ENCODE results near the gene AMACR.
"Not testable (repeated sequence)": the region's sequence is repeated elsewhere in the genome, so short reads cannot be mapped to it uniquely, and the experiment has no call there.

Gene AMACR

DNA sequence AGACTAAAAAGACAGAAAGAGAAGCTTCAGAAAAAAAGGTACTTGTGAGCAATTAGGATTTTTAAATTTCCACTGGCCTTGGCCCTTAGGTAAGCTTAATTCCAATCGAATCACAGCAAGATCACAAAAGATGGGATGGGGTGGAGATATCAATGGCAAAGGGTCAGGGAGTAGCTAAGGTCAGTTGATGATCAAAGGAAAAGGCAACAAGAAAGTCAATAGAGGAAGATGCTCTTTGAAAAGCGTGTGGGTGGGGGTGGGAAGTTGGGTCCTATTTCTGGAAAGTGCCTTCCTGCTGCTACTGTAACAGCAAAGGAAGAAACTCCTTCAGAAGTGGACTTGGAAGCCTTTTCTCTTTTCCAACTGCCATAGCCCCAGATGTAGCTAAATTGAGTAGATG, 27.9 kb upstream of the AMACR start:
- no peak for DNase-seq

DNA sequence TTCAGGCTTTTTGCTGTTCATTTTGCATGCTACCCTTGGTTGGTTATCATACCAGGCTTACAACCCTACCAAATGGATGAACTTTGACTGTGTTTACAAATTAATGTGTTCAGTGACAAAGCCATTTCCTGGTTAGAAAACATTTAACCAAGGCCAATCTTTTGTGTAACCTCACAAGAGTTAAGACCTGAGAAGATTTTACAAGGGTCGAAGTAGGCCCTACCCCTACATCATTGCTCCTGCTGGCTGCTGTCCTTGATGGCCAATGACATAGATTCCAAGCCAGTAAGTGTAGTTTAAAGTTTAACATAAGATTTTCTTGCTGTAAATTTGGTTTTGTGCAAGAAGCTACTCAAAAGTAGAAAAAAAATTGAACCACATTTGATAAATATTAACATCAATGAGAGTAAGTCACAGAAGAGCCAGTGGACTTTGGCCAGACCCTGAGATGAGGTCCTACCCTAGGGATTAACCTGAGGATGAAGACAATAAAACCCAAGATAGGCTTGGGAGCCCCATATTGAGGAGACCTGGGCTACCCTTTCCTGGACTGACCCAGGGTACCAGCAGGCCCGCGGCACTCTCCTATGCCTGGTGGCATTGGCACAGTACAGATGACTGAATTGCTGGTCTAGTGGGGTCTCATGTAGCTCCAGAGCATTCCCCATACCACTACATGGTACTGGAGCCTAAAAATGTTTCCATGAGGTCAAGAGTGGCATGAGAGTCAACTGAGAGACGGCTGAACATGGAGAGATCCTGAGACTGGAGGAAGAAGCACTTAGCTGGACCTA, 26.9 kb upstream of the AMACR start:
- no peak for DNase-seq

DNA sequence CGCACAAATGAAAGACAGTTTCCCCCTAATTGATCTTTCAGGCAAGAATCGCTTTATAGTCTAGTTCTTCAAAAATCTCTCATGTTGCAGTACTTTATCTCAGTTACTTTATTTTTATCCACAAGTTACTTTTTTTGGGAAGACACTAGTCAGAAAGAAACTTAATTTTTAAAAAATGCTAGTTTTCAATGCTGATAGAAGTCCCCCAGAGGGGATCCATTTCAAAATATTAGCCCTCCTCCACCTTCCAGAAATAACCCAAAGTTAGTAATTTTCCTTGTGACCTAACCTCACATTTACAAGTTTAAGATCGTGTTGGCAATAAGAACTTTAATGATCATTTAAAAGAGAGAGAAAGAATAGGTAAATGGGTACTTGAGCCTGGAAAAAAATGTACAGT, 24.1 kb upstream of the AMACR start:
- DNase-seq, result no peak

- no peak for DNase-seq
Observed at GRCh38 chr5:34031117-34031516, 23.3 kb upstream of the AMACR start.

DNA sequence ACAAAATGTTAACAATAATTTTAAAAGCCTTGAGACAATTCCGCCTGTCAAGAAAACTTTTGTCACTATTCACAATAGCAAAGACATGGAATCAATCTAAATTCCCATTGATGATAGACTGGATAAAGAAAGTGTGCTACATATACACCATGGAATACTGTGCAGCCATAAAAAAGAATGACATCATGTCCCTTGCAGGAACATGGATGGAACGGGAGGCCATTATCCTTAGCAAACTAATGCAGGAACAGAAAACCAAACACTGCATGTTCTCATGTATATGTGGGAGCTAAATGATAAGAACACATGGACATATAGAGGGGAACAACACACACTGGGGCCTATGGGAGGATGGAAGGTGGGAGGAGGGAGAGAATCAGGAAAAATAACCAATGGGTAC, 22.7 kb upstream of the AMACR start:
- not testable (repeated sequence) for DNase-seq

DNA sequence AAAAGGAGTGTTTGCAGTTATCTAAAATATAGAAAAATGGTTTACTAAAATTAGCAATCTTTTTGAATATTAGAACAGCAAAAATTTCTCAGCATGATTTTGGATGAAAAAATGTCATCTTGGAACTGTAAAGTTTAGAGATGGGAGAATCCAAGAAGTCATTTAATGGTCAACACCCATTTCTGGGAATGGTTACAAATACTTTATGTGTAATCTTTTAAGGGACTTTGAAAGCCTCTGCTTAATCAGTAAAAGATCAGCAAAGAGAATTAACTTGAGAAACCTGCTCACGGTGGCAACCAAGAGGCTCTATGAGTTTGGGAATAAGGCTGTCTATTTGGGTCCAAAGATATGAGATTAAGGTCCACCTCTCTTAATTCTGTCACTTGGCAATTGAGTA, 22.2 kb upstream of the AMACR start:
- DNase-seq, result no peak

DNA sequence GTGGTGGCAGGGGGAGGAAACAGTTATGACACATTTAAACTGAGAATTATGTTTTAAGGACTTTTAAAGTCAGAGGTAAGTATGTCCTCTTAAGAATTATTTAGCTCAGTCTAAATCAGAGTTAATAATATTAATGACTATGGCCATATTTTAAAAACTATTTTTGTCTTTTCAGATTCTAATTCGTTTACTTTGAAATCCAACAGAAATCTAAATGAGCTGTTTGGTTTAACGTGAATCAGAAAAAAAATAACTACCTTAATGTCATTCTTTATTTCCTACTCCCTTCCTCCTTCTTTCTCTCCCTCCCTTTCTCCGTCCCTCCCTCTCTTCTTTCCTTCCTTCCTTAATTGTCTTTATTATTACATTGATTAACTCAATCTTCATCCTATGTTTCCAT, 20.5 kb upstream of the AMACR start:
- no peak for DNase-seq

DNA sequence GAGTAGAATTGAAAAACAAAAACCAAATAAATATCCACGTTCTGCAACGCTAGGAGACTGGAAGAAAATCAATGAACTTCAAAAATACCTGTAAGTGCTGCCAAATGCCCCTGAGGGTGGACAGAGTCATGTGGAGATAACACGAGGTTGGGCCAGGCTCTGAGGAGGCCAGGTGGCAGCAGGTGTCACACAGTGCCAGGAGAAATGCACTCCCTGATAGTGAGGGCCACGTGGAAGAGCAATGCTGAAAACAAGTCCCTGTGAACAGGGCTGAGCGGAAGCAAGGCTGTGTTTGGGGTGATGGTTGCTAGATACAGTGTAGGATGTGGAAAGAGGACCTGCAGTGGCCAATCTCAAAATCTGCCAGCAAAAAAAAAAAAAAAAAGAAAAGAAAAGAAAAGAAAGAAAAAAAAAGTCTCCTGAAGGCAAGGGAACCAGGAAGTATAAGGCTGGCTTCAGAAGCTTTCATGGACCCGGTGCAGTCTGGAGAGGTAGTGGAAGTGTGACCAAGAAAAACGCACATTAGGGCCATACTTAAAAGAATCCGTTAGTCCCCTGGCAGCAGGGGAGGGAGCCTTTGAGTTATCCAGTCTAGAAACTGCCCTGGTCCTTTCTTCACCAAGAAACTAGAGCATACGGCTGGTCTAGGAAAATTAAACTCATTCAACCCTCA, 18.4 kb upstream of the AMACR start:
- no peak for DNase-seq

DNA sequence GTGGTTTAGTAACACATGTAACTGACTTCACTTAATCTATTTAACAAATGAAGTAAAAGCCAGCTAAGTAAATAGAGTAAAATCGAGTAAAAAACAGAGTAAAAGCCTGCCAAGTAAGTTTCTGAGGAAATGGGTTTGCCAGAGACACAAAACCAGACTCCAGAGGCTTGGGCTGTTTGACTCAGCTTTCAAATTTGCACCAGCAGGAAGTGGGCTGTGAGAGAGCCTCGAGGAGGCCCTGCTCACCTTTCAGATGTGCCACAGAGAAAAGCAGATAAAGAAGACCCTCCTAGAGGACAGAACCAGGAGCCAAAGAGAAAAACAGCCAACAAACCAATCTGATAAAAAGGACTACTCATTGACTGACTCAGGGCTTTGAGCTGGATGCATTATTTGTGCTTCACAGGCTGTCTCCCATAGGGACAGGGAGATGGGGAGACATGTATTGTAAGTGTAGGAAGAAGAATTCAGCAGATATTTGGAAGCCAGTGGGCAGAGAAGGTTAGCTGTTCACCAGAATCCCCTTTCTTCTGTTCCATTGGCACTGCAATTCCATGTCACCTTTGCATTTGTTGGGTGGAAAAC, 14.4 kb upstream of the AMACR start:
- DNase-seq, result no peak

DNA sequence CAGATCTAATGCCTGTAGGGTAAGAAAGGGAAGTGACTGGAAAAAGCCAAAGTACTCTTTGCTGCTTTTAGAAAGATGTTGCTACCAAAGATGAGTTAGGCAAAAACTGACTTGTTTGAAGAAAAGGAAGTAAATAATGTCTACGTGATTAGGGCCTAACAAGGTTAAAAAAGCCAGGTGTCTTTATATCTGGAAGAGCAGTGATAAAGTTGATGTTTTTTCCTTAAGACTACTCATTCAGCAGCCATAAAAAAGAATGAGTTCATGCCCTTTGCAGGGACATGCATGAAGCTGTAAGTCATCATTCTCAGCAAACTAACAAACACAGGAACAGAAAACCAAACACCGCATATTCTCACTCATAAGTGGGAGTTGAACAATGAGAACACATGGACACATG, 13.5 kb upstream of the AMACR start:
- no peak for DNase-seq

GRCh38 chr5:34020726-34021125, 12.9 kb upstream of the AMACR start:
- no peak for DNase-seq

GRCh38 chr5:34017254-34017653, 9.4 kb upstream of the AMACR start:
- DNase-seq, result no peak

GRCh38 chr5:34016750-34017149, 8.9 kb upstream of the AMACR start:
- DNase-seq, result no peak

DNA sequence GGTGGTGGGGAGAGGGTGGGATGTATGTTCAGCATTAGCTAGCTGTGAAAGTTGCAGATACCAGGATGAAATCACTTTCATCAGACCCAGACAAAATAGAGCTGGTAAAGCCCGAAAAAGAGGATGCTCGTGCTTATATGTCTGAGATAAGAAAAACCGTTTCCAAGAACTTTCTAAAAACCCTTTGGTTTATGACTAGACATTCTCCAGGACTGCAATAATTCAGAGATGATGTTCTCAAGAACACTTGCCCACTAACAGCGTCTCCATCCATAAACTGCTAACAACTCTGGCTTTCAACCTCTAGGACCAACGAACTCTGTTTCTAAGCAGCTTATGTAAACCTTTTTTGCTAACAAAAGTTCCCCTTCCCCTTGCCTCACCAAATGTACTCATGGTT, 8.4 kb upstream of the AMACR start:
- DNase-seq, result no peak

- DNase-seq, result no peak
Observed at GRCh38 chr5:34015120-34015822, 7.4 kb upstream of the AMACR start.

- DNase-seq, result no peak
Observed at GRCh38 chr5:34014626-34015025, 6.8 kb upstream of the AMACR start.

GRCh38 chr5:34013547-34013946, 5.7 kb upstream of the AMACR start:
- no peak for DNase-seq

DNA sequence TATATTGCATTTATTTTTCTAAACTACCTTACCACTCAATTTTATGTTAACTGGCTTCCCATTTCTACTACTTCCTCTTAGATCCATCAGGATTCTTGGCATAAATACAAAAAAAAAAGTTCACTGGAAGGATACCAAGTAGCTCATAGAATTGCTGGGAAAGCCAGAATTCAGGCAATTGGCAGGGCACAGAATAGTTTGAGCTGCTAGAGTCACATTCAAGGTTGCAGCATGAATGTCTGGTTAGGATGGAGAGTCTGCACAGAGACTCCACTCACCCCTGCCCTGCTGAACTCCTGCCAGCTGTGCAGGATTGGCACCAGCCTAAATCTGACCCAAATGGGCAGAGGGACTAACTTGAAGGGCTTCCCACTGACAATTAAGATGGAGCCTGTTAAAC, 4.9 kb upstream of the AMACR start:
- DNase-seq, result no peak

DNA sequence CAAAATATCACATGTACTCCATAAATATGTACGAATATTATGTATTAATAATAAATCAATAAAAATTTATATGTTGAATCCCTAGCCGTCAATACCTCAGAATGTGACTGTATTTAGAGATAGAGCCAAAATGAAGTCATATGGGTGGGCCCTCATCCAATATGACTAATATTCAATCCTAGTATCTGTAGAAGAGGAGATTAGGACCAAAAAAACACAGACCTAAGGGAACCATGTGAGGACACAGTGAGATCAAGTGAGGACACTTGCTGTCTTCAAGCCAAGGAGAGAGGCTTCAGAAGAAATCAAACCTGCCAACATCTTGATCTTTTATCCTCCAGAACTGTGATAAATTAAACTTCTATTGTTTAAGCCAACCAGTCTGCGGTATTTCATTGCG, 3.7 kb upstream of the AMACR start:
- DNase-seq, result no peak

- not testable (repeated sequence) for DNase-seq
Observed at GRCh38 chr5:34010146-34010545, 2.3 kb upstream of the AMACR start.

DNA sequence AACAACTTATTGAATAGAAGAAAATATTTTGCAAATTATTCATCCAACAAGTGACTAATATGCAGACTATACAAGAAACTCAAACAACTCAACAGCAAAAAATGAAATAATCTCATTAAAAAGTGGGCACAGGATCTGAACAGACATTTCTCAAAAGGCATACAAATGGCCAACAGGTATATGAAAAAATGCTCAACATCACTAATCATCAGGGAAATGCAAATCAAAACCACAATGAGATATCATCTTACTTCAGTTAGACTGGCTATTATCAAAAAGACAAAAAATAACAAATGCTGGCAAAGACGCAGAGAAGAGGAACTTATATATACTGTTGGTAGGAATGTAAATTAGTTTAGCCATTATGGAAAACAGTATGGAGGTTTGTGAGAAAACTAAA, 1.8 kb upstream of the AMACR start:
- DNase-seq, result no peak

GRCh38 chr5:34008802-34009201, 952 bp upstream of the AMACR start:
- DNase-seq, result no peak

DNA sequence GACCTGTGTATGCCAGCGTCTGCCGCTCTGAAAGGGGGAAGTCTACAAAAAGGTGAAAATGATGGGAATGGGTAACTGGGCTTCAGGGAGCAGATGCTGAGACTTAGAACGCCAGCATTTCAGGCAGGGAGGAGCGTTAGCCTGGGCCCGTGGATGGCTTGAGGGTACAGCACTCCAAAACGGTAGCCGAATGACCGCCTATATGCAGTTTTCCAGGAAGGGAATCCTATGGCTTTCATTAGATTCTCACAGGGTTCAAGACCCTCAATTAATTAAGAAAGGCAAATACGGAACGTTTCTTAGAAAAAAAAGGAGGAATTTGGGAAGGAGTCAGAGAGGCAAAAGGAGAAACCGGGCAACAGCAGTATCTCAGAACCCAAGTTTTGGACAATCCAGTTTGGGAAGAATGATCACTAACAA, 639 bp downstream of the AMACR start:
- no peak for DNase-seq

GRCh38 chr5:34005681-34006080, 2.2 kb downstream of the AMACR start:
- DNase-seq, result no peak

Data from NCI-H524 treated with DMSO at 0.1 percent for 48 hours (cell line).